KG1 (cell line): ENCODE data around the gene NAIF1.
"Not testable (repeated sequence)": the region's sequence is repeated elsewhere in the genome, so short reads cannot be mapped to it uniquely, and the experiment has no call there.

Experiments used
- DNase-seq: peaks from one replicate; lab custom pipeline; 2025; lab: John Stamatoyannopoulos, UW

Gene NAIF1

DNA sequence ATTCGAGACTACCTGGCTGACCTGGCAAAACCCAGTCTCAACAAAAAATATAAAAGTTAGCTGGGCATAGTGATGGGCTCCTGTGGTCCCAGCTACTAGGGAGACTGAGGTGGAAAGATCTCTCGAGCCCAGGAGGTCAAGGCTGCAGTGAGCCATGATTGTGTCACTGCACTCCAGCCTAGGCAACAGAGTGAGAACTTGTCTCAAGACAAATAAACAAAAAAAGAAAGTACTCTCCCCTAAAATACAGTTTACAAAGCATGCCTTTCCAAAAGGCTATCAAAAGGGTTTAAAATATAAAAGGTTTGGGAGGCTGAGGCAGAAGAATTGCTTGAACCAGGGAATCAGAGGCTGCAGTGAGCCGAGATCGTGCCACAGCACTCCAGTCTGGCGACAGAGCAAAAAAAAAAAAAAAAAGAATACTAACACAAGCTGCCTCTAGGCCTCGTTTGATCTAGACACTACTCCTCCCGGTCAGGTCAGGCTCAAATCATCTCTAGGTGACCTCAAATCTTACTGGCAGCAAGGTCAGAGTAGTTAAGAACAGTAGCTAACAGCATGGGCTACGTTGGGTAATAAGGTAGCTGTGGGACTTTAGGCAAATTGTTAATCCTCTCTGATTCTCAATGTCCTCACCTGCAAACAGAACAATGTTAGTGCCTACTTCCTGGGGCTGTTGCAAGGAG, 9.3 kb downstream of the NAIF1 start:
- DNase-seq: no peak

DNA sequence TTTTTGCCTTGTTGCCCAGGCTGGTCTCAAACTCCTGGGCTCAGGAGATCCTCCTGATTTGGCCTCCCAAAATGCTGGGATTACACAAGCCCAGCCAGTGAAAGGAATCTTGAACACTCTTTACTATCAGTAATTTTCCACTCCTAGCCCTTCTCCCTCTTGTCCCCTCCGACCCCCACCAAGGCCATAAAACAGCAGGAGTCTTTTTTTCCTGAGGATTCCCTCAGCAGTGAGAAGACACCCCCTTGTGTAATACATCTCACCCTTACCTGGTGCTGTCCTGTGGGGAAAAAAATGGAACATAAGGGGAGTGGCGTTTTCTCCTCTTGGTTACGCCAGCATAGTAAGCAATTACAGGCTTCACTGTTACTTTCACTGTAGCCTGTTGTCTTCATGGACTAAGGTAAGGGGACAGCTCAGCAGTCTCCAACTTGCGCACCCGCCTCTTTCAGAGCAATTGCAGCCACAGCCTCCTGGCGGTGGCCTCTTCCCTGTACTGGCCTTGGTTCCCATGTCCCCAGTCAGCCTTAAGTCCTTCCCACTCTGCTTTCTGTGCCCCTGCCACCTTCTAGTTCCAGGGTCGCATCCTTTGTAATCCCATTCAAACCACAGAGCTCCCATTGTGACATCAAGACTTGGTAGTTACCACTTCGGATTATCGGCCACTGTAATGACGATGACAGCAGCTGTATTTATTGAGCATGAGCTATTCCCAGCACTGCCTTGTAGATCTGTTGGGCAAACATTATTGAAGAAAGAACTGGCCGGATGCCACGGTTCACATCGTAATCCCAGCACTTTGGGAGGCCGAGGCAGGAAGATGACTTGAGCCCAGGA, 10.0 kb downstream of the NAIF1 start:
- no peak for DNase-seq

DNA sequence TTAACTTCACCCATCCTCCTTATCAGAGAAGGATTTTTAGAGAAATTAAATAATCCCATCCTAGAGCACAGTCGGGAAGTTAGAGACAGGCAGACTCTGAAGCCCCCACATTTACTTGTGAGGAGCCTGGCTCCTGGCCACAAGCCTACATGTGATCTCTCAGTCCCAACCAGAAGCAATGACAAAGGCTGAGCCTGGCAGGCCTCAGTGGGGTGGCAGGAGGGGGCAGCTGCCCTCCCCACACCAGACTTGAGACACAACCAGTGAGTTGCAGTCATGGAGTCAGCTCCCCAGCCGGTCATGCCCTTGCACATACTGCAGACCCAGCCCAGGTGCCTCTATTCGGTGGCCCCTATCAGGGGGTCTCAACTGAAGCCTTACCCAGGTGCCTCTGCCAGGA, 11.0 kb downstream of the NAIF1 start:
- DNase-seq: no peak

DNA sequence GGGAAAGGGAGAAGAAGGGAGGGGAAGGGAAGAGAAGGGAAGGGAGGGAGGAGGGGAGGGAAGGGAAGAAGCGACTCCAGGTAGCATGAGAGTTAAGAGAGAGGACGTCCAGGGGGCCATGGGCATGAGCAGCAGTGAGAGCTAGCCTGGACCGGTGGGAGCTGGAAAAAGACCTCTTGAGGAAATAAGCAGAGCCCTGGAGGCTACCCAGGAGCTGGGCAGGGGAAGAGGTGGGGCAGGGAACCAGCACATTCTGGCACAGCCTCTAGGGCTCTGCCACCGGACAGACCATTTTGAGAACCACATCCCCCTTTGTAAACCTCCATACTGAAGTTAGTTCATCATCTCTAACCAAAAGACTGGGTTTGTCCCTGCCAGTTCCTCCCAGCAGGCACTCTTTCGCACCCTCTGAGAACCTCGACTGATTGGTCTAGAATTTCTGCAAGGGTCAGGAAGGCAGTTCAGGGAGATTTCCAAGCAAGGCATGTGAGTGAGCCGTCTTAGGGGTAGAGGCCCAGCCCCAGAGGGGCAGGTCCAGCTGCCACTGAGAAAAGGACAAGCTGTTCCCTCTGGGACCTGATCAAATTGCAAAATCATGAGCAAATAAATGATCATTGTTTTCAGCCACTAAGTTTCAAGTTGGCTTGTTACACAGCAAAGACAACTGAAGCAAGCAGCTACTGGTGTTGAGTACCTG, 11.6 kb downstream of the NAIF1 start:
- no peak for DNase-seq

DNA sequence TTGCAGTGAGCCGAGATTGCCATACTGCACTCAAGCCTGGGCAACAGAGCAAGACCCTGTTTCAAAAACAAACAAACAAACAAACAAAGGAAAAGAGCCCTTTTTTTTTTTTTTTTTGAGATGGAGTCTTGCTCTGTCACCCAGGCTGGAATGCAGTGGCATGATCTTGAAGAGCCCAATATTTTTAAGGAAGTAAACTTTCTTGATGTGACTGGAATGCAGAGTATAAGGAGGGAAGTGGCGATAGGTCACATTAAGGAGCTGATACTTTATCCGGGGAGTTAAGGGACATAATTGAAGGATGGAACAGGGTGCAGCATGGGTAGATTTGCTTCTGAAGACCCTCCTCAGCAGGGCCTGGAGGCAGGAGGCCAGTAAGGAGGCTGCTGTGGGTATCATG, 13.0 kb downstream of the NAIF1 start:
- DNase-seq: no peak

DNA sequence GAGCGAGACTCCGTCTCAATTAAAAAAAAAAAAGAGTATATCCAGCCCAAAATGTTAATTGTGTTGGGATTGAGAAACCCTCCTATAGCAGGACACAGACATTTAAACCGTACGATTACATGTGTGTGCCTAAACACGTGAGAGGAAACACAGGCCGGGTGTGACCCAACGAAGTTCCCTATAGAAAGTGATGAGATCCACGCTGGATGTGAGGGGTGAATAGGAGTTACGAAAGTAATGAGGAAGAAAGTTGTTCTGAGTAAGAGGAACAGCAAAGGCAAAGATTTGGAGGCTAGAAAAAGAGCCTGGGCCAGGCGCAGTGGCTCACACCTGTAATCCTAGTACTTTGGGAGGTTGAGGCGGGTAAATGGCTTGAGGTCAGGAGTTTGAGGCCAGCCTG, 13.6 kb downstream of the NAIF1 start:
- no peak for DNase-seq

DNA sequence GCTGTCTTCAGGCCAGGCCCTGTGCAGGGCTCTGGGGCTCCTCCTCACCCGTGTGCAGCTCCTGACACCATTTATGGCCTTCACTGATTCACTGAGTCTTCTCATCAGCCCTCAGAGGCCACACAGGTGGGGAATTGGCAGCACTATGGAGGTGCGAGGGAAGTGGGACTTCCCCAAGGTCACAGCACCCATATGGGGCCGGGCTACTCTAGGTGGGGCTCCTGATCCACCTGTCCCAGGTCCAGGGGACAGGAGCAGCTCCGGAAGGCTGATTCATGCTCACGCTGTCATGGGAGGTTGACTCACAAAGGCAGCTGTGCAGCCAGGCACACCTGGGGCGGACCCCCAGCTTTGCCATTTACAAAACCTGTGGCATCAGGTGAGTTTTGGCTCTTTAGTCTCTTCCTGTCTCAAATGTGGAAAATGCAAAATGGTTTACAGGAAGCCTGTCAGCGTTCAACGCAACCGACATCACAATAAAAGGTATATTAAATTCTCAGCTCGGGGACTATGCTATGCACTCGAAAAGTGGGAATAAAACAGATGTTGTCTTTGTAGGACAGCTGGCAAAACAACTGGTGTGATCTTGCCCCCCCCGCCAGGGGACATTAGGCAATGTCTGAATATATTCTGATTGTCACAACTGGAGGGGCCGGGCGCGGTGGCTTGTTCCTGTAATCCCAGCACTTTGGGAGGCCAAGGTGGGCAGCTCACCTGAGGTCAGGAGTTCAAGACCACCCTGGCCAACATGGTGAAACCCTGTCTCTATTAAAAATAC, 15.0 kb downstream of the NAIF1 start:
- no peak for DNase-seq

DNA sequence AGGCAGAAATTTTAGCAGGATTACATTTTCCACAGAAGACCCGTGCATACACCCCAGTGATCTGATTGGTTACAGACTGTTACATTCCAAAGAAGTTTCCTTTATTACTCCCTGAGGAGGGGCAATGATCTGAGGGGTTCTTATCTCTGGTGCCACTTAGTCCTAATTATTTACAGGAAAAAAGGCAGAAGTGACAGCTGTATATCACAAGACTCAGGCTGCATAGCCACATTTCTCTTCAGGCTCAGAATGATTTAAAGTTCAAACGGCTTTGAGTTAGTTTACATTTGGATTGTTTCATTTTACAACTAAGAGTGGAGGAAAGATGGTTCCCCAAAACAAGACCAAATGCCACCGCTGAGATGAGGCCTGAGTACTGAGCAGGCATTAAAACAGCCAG, 17.3 kb downstream of the NAIF1 start:
- no peak for DNase-seq

DNA sequence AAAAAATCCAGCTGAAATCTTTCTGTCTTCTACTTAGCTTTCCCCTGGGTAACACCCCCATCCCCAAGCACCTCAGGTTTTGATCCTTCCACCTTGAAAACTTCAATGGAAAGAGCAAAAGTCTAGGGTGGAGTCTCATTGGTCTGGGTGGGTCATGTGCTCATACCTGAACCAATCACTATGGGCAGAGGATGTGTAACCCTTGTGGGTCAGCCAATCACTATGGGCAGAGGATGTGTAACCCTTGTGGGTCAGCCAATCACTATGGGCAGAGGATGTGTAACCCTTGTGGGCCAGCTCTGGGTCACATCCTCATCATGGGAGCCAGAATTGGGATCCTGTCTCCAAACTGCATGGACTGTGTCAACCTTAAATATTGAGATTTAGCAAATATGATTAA, 18.5 kb downstream of the NAIF1 start:
- no peak for DNase-seq

DNA sequence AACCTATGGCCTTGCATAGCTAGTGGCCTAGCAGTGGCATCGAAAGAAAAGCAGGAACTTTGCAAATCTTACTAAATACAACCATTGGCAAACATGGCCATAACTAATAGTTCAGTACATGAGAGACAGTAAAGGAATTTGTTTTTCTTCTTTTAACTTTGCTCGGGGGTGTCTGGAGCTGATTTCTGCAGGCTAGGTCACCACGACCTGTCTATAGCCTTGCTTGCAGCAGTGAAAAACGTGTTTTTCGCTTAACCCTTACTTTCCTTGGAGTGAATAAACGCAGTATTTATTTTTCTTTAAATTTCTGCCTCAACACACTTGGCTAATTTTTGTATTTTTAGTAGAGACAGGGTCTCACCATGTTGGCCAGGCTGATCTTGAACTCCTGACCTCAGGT, 19.9 kb downstream of the NAIF1 start:
- no peak for DNase-seq

DNA sequence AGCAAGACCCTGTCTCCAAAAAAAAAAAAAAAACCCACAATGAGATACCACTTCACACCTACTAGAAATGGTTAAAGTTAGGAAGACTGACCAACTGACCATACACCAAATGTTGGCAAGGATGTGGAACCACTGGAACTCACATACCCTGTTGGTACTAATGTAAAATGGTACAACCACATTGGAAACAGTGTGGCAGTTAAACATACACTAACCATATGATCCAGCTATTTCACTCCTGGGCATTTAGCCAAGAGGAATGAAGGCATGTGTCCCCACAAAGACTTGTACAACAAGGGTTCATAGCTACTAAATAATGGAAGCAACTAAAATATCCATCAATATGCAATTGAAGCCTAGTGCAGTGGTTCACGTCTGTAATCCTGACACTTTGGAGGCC, 21.3 kb downstream of the NAIF1 start:
- no peak for DNase-seq

DNA sequence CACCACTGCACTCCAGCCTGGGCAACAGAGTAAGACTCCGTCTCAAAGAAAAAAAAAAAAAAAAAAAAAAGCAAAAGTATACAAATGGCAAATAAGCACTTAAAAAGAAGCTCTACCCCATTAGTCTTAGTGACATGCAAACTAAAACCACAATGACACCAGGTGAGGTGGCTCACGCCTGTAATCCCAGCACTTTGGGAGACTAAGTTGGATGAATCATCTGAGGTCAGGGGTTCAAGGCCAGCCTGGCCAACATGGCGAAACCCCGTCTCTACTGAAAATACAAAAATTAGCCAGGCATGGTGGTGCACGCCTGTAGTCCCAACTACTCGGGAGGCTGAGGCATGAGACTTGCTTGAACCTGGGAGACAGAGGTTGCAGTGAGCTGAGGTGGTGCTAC, 21.7 kb downstream of the NAIF1 start:
- DNase-seq: not testable (repeated sequence)

DNA sequence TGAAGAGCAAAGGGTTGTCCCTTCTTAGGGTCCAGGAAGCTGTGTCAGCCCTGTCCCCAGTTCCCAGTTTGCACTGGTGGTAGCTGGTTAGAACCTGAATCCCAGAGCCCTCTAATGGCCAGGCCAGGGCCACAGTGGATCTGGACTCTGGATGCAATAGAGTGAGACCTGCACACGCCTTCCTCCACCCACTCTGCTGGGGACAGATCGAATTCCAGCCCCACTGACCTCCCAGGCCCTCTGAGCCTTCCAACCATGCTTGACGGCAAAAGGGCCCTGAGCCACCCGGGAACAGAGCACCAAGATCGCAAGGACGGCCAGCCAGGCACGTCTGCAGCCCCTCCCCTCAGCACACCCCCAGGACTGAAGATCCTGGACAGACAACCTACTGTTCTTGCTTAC, 23.7 kb downstream of the NAIF1 start:
- DNase-seq: no peak

DNA sequence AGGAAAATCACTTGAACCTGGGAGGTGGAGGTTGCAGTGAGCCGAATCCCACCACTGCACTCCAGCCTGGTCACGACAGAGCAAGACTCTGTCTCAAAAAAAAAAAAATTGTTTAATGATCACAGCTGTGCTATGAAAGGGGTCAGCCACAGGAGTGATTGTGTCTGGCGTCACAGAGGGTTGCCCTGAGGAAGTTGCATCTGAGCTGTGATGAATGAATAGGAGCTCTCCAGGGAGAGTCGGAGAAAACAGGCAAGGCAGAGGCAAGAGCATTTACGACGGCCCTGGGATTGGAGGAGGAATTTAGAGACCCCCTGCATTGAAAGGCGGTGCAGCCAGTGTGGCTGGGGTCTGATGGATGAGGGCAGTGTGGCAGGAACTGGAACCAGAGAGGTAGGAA, 25.1 kb downstream of the NAIF1 start:
- DNase-seq: no peak

DNA sequence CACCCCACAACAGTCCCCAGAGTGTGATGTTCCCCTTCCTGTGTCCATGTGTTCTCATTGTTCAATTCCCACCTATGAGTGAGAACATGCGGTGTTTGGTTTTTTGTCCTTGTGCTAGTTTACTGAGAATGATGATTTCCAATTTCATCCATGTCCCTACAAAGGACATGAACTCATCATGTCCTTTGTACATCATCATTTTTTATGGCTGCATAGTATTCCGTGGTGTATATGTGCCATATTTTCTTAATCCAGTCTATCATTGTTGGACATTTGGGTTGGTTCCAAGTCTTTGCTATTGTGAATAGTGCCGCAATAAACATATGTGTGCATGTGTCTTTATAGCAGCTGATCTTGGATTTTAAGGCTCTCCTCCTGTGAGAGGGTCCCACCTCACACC, 26.3 kb downstream of the NAIF1 start:
- DNase-seq: not testable (repeated sequence)

DNA sequence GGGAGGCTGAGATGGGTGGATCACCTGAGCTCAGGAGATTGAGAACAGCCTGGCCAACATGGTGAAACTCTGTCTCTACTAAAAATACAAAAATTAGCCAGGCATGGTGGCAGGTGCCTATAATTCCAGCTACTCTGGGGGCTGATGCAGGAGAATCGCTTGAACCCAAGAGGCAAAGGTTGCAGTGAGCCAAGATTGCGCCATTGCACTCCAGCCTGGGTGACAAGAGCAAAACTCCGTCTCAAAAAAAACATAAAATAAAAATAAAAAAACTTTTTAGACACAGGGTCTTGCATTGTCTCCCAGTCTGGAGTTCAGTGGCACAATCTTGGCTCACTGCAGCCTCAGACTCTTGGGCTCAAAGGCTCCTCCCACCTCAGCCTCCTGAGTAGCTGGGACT, 30.6 kb downstream of the NAIF1 start:
- not testable (repeated sequence) for DNase-seq

DNA sequence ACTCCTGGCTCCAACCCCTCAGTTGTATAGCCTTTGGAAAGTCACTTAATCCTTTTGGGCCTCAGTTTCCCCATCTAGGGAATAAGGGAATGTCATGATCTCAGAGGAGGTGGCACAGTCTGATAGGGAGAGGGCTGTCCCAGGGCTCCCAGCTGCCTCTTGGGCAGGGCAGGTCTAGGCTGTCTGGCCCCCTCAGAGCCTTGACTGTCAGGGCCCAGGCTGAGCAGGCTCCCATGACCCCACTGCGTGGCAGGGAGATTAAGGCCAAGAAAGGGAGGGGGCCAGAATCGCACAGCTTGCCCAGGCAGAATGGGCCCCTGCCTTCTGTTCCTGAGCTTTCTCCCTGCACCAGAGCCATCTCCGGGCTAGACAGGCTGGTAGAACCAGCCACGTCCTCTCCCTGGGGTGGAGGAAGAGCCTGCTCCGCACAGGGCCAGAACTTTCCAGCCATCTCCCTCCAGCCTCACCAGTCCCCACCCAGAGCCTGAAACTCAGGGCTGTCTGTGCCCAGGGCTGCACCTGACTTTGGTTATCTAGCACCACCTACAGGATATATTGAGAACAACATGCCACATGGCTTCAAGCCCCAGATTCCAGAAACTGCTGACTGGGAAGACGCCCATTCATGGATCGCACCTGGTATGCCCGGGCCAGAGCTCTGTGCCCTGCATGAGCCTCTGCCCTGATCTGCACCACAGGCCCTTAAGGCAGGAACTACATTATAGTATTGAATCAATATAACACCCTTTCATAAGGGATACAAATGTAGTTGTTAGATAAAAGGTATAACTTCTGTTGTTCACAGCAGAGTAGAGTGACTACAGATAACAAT, 32.1 kb downstream of the NAIF1 start:
- DNase-seq: peak; percentile 67

DNA sequence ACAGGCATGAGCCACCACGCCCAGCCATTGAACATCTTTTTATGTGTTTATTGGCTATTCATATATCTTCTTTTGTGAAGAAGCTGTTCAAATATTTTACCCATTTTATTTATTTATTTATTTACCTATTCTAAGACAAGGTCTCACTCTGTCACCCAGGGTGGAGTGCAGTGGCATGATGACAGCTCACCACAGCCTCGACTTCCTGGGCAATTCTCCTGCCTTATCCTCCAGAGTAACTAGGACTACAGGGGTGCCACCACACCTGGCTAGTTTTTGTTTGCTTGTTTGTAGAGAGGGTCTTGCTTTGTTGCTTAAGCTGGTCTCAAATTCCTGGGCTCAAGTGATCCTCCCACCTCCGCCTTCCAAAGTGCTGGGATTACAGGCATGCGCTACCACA, 33.5 kb downstream of the NAIF1 start:
- DNase-seq: no peak

DNA sequence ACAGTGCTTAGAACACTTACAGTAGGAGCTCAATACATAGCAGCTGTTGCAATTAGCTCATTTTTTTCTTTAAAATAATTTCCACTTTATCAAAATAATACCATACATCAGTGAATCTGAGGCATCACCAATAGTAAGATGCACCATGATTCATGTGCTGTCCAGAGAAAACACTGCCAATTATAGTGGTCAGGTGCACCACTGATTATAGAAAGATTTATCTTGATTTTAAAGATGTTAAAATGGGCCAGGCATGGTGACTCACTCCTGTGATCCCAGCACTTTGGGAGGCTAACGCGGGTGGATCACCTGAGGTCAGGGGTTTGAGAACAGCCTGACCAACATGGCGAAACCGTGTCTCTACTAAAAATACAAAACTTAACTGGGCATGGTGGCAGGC, 39.4 kb downstream of the NAIF1 start:
- no peak for DNase-seq

DNA sequence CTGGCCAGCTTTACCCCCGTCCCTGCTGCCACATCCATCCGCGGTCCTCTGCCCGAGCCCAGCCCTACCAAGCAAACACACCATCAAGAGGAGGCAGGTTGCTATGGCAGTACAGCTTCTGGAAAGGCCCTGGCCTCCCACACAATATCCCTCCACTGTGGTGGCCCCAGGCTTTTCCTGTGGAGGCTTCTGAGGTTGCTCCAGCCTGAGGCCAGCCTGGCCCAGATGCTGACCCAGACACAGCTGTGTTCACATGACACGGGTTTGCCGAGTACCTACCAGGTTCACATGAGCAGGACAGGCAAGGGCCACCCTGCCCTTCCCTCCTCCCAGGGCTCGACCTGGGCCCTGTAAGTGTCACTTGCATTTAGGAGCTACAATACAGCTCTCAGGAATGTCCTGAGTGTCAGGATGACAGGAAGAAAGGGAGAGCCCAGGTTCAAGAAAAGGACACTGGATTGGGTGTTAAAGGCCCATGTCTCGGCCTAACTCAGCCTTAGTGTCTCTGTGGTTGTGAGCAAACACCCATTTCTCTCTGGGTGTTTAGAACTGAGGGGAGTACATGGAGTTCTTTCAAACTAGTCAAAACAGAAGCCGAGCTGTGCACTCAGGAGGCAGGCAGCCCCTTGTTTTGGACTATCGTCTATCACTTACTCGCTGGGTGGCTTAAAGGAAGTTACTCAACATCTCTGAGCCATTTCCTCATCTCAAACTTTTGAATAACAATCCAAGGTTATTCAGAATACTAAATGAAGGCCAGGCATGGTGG, 40.2 kb downstream of the NAIF1 start:
- DNase-seq: peak; percentile 35
